Measurements from ENCODE around the gene EHD4.

DNA sequence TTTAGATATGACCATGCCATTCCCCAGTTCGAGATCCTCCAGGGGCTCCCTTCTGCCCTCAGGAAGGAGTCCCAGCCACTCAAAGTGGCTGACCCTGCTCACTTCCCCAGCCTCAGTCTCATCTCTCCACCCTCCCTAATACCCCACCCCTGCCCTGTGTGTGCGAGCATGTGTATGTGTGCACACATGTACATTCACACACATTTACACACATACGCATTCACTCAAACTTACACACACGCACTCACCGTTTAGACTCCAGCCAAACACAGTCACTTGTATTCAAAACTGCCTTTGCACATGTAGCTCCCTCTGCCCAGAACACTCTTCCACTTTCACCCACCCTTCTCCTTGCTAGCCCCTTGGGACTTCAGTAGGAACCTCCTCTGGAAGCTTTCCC, 37.1 kb upstream of the EHD4 start:
- TF ChIP-seq, protein P1, sequence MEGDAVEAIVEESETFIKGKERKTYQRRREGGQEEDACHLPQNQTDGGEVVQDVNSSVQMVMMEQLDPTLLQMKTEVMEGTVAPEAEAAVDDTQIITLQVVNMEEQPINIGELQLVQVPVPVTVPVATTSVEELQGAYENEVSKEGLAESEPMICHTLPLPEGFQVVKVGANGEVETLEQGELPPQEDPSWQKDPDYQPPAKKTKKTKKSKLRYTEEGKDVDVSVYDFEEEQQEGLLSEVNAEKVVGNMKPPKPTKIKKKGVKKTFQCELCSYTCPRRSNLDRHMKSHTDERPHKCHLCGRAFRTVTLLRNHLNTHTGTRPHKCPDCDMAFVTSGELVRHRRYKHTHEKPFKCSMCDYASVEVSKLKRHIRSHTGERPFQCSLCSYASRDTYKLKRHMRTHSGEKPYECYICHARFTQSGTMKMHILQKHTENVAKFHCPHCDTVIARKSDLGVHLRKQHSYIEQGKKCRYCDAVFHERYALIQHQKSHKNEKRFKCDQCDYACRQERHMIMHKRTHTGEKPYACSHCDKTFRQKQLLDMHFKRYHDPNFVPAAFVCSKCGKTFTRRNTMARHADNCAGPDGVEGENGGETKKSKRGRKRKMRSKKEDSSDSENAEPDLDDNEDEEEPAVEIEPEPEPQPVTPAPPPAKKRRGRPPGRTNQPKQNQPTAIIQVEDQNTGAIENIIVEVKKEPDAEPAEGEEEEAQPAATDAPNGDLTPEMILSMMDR (IDR thresholded peaks at IDR 0.05; ENCODE audit: low read depth, low read length), result no peak
- no peak for TF ChIP-seq EZH2phosphoT487 (IDR thresholded peaks at IDR 0.05; ENCODE audit: low read depth)
